Peyer's patch (tissue), 4 donors: ENCODE data around the gene TDRD7. TPM values are rescaled to one million over a fixed set of nuclear protein-coding genes. Genes with fewer than 3 reads are reported as not detected.

ENCODE experiments used
- DNase-seq, 3 donors: peaks; one replicate each; pipeline ENCODE4 v3.0.0-alpha.2; 2017 to 2019
- H3K27ac ChIP-seq, 4 donors: fragments of 200-600 bp; sonication (generic); one replicate each; pipeline ENCODE4 v1.5.1; 2016 to 2019
- H3K27me3 ChIP-seq, 2 donors: fragments of 200-600 bp; sonication (generic); one replicate each; pipeline ENCODE4 v1.5.1; 2019
- H3K36me3 ChIP-seq, 3 donors: fragments of 200-600 bp; sonication (generic); one replicate each; pipeline ENCODE4 v1.5.1; 2016 to 2019
- H3K4me1 ChIP-seq, 4 donors: fragments of 200-600 bp; sonication (generic); one replicate each; pipeline ENCODE4 v1.5.1; 2016 to 2019
- H3K4me3 ChIP-seq, 4 donors: fragments of 200-600 bp; sonication (generic); 1 replicate in 3 of 4; 2 replicates in 1 of 4; pipeline ENCODE4 v1.5.1; 2016 to 2019; ENCODE audit warnings: mild to moderate bottlenecking in 1 of 4
- H3K9me3 ChIP-seq, 4 donors: fragments of 200-600 bp; sonication (generic); one replicate each; pipeline ENCODE4 v1.5.1; 2016 to 2019; ENCODE audit warnings: mild to moderate bottlenecking in 1 of 4
- CTCF ChIP-seq, 6 experiments: fragments of 450-650 bp in 4 of 6; fragments of 200-600 bp in 2 of 6; sonication (generic) in 1 of 6; IDR thresholded peaks; one replicate each; pipeline ENCODE4 v1.5.1; 2017 to 2019; ENCODE audit warnings: antibody characterized with exemption in 6 of 6, mild to moderate bottlenecking in 3 of 6, moderate library complexity in 1 of 6
- POLR2A ChIP-seq, 2 donors: fragments of 450-650 bp; IDR thresholded peaks; one replicate each; pipeline ENCODE4 v1.5.1; 2017; ENCODE audit warnings: antibody characterized with exemption in 2 of 2, mild to moderate bottlenecking in 2 of 2, moderate library complexity in 2 of 2
- total RNA-seq, 4 donors: library from RNA; depleted of rRNA; stranded (reverse); fragments of >200 nt; gene quantifications; one replicate each; pipeline ENCODE4 v1.1.0, GENCODE V29; 2016

The TDRD7 gene
- total RNA-seq, 4 donors from 2014 or later = 11.6 to 28.5 (median 22.5) TPM

GRCh38 chr9:97408562-97408961 is 3.3 kb upstream of the TDRD7 start:
- no peak for DNase-seq
- Histone ChIP-seq H3K4me1 (peaks cover 0 to 30% (median 2%) of the 10 kb centered on the region in 4 donors), H3K27ac (no peak overlapping the region), H3K27me3 (no peaks in the 10 kb centered on the region), H3K4me3 (no peak overlapping the region), H3K36me3 (no peaks in the 10 kb centered on the region), H3K9me3 (peaks cover 0 to 5% (median 0%) of the 10 kb centered on the region in 4 donors)
- TF ChIP-seq CTCF (IDR thresholded peaks at IDR 0.05) = no peak
- no peak for TF ChIP-seq POLR2A (IDR thresholded peaks at IDR 0.05)

GRCh38 chr9:97411440-97411788 is 482 bp upstream of the TDRD7 start:
- H3K4me3 ChIP-seq = peak overlapping the region; percentile 65 to 97 (median 91)
- H3K27ac ChIP-seq = peak overlapping the region; percentile 7 to 95 (median 92)
- DNase-seq = no peak
- H3K27me3 ChIP-seq = no peaks in the 10 kb centered on the region
- no peak for TF ChIP-seq CTCF (IDR thresholded peaks at IDR 0.05)
- TF ChIP-seq POLR2A (IDR thresholded peaks at IDR 0.05) = no peak
- no peaks in the 10 kb centered on the region for H3K9me3 ChIP-seq
- H3K36me3 ChIP-seq = no peaks in the 10 kb centered on the region
- peaks cover 0 to 16% (median 2%) of the 10 kb centered on the region in 4 donors for H3K4me1 ChIP-seq

- TF ChIP-seq CTCF (IDR thresholded peaks at IDR 0.05) = no peak
- Histone ChIP-seq H3K4me1 (peaks cover 0 to 18% (median 2%) of the 10 kb centered on the region in 4 donors), H3K27ac (peak overlapping the region; percentile 82 to 95 (median 92)), H3K9me3 (no peaks in the 10 kb centered on the region), H3K36me3 (no peaks in the 10 kb centered on the region), H3K4me3 (peak overlapping the region; percentile 65 to 97 (median 91)), H3K27me3 (no peaks in the 10 kb centered on the region)
- peak in 1 of 3 donors; percentile 28 for DNase-seq
Measured at GRCh38 chr9:97412626-97413385, 910 bp downstream of the TDRD7 start.

- H3K36me3 ChIP-seq = no peaks in the 10 kb centered on the region
- H3K4me1 ChIP-seq = peaks cover 0 to 25% (median 2%) of the 10 kb centered on the region in 4 donors
- H3K27ac ChIP-seq = peak overlapping the region in 1 of 4 donors; percentile 94
- TF ChIP-seq CTCF (IDR thresholded peaks at IDR 0.05) = no peak
- no peak for TF ChIP-seq POLR2A (IDR thresholded peaks at IDR 0.05)
- no peaks in the 10 kb centered on the region for H3K9me3 ChIP-seq
- no peaks in the 10 kb centered on the region for H3K27me3 ChIP-seq
- DNase-seq = no peak
- peak overlapping the region in 2 of 4 donors; percentile 87 to 95 for H3K4me3 ChIP-seq
Measured at GRCh38 chr9:97413462-97413861, 1.6 kb downstream of the TDRD7 start.

GRCh38 chr9:97415146-97415545 is 3.2 kb downstream of the TDRD7 start:
- Histone ChIP-seq H3K4me3 (no peak overlapping the region), H3K27ac (no peak overlapping the region), H3K9me3 (no peaks in the 10 kb centered on the region), H3K4me1 (peaks cover 0 to 42% (median 4%) of the 10 kb centered on the region in 4 donors), H3K36me3 (no peaks in the 10 kb centered on the region), H3K27me3 (no peaks in the 10 kb centered on the region)
- no peak for DNase-seq
- TF ChIP-seq CTCF (IDR thresholded peaks at IDR 0.05) (no peak), POLR2A (IDR thresholded peaks at IDR 0.05) (no peak)
